Activated gamma-delta T cell treated with anti-CD3 and anti-CD28 coated beads, Interleukin-2, amount 50 U/mL, for 16 hours (primary cell): ENCODE results near the gene ADAMTSL5.
A peak's percentile ranks its signal among the peaks of the same experiment; 100 is the strongest.

Source experiments
- DNase-seq: peaks from one replicate; pipeline ENCODE4 v3.0.0-alpha.2; 2020; ENCODE audit warnings: low read depth

ADAMTSL5 gene

GRCh38 chr19:1496714-1497577 is 15.9 kb downstream of the ADAMTSL5 start:
- no peak for DNase-seq

GRCh38 chr19:1495799-1496713 is 16.8 kb downstream of the ADAMTSL5 start:
- no peak for DNase-seq

GRCh38 chr19:1495051-1495798 is 17.6 kb downstream of the ADAMTSL5 start:
- DNase-seq, result no peak

GRCh38 chr19:1494115-1494815 is 18.6 kb downstream of the ADAMTSL5 start:
- no peak for DNase-seq

GRCh38 chr19:1492474-1493006 is 20.3 kb downstream of the ADAMTSL5 start:
- DNase-seq, result no peak

- DNase-seq, result no peak
These were observed 21.0 kb downstream of the ADAMTSL5 start for GRCh38 chr19:1491849-1492170.

- no peak for DNase-seq
These were observed 21.5 kb downstream of the ADAMTSL5 start, which contains the start of gene REEP6 for GRCh38 chr19:1491114-1491848. Gene REEP6 (plus strand): TSS chr19:1491181. CDS start chr19:1491270, 89 bp downstream.

- DNase-seq, result peak; percentile 95
These were observed 22.3 kb downstream of the ADAMTSL5 start, which contains the start of gene PCSK4 for GRCh38 chr19:1490311-1491113. Gene PCSK4 (minus strand): TSS chr19:1490350. CDS start chr19:1490346, 4 bp downstream.

- DNase-seq, result no peak
These were observed 23.1 kb downstream of the ADAMTSL5 start for GRCh38 chr19:1489463-1490310.

- no peak for DNase-seq
These were observed 24.6 kb downstream of the ADAMTSL5 start for GRCh38 chr19:1488282-1488601.

- DNase-seq, result no peak
These were observed 25.1 kb downstream of the ADAMTSL5 start for GRCh38 chr19:1487576-1488281.

- DNase-seq, result no peak
These were observed 25.9 kb downstream of the ADAMTSL5 start for GRCh38 chr19:1486720-1487575.

- DNase-seq, result no peak
These were observed 28.8 kb downstream of the ADAMTSL5 start for GRCh38 chr19:1483979-1484428.

- no peak for DNase-seq
These were observed 29.5 kb downstream of the ADAMTSL5 start for GRCh38 chr19:1483131-1483978.

- no peak for DNase-seq
These were observed 30.3 kb downstream of the ADAMTSL5 start for GRCh38 chr19:1482361-1483130.
